SU-DHL-6 (cell line): ENCODE results near the gene LATS1.

ENCODE experiments used
- H2AFZ ChIP-seq: fragments of 200-600 bp; sonication (generic); 2 replicates; pipeline ENCODE4 v1.6.1; 2014; ENCODE audit warnings: low read depth, mild to moderate bottlenecking, moderate library complexity, mixed read lengths, antibody characterized with exemption, low read length; ENCODE audit not compliant: severe bottlenecking
- H3F3A ChIP-seq: fragments of 200-600 bp; shearing (Covaris generic); 2 replicates; pipeline ENCODE4 v1.6.0; 2016; ENCODE audit warnings: antibody characterized with exemption, mild to moderate bottlenecking; ENCODE audit not compliant: insufficient read depth
- H3K27ac ChIP-seq: fragments of 200-600 bp; sonication (generic); 2 replicates; pipeline ENCODE4 v1.5.1; 2016; ENCODE audit warnings: low read depth, mild to moderate bottlenecking, low read length, moderate library complexity, mixed read lengths
- H3K27me3 ChIP-seq: fragments of 200-600 bp; sonication (generic), shearing (Covaris generic); 2 replicates; pipeline ENCODE4 v1.6.0; 2014; ENCODE audit warnings: mild to moderate bottlenecking, low read length
- H3K36me3 ChIP-seq: fragments of 200-600 bp; sonication (generic); 2 replicates; pipeline ENCODE4 v1.6.1; 2014; ENCODE audit warnings: mild to moderate bottlenecking, low read length, mixed read lengths
- H3K4me2 ChIP-seq: fragments of 300-600, 200-600 bp; shearing (Covaris generic), sonication (generic); 2 replicates; pipeline ENCODE4 v1.6.0; 2014; ENCODE audit warnings: low read length, low read depth, mild to moderate bottlenecking; ENCODE audit not compliant: poor library complexity, severe bottlenecking
- H3K4me3 ChIP-seq: fragments of 200-600 bp; sonication (generic); 2 replicates; pipeline ENCODE4 v1.5.1; 2014; ENCODE audit warnings: antibody characterized with exemption, low read length, mild to moderate bottlenecking, mixed read lengths; ENCODE audit not compliant: insufficient read depth, poor library complexity, severe bottlenecking
- H3K79me2 ChIP-seq: fragments of 200-600 bp; sonication (generic); 2 replicates; pipeline ENCODE4 v1.6.1; 2014; ENCODE audit warnings: mild to moderate bottlenecking, low read length, moderate library complexity; ENCODE audit not compliant: insufficient read depth
- H3K9ac ChIP-seq: fragments of 200-600 bp; sonication (generic); 2 replicates; pipeline ENCODE4 v1.7.0; 2014; ENCODE audit warnings: mild to moderate bottlenecking, low read length
- H3K9me2 ChIP-seq: fragments of 200-600 bp; sonication (generic); replicated peaks from 2 replicates; pipeline ENCODE4 v1.6.1; 2014; ENCODE audit warnings: low read length; ENCODE audit not compliant: insufficient read depth
- H3K9me3 ChIP-seq: fragments of 200-600 bp; sonication (generic); 2 replicates; pipeline ENCODE4 v1.6.1; 2014; ENCODE audit warnings: low read length, mixed read lengths; ENCODE audit not compliant: insufficient read depth
- H4K20me1 ChIP-seq: fragments of 200-600 bp; sonication (generic); 2 replicates; pipeline ENCODE4 v1.6.1; 2014; ENCODE audit warnings: low read depth, mild to moderate bottlenecking, antibody characterized with exemption, low read length, moderate library complexity, mixed read lengths
- CTCF ChIP-seq: fragments of 200-600 bp; sonication (generic); IDR thresholded peaks from one replicate; pipeline ENCODE4 v1.5.1; 2017; ENCODE audit warnings: antibody characterized with exemption, mild to moderate bottlenecking, low read length, moderate library complexity; ENCODE audit not compliant: insufficient read depth, poor library complexity, severe bottlenecking
- EZH2phosphoT487 ChIP-seq: fragments of 200-600 bp; sonication (generic), shearing (Covaris generic); conservative IDR thresholded peaks from 2 replicates; pipeline ENCODE4 v1.6.1; 2018; ENCODE audit warnings: mild to moderate bottlenecking, antibody characterized with exemption, low read length, moderate library complexity, mixed read lengths

The LATS1 gene

GRCh38 chr6:149646599-149646998 is 71.3 kb downstream of the LATS1 start:
- Histone ChIP-seq H3K36me3 (no peaks in the 10 kb centered on the region), H3K79me2 (peaks cover 63% of the 10 kb centered on the region), H3K4me2 (peak overlapping the region; percentile 89), H3F3A (peaks cover 10% of the 10 kb centered on the region; the same call in 1 of the 2 replicates), H3K9ac (no peak overlapping the region; the same call in 1 of the 2 replicates), H2AFZ (no peak overlapping the region), H3K4me3 (peak overlapping the region; percentile 6), H3K27ac (no peak overlapping the region), H3K27me3 (no peaks in the 10 kb centered on the region), H3K9me2 (no peaks in the 10 kb centered on the region), H4K20me1 (no peaks in the 10 kb centered on the region), H3K9me3 (no peaks in the 10 kb centered on the region)
- no peak for TF ChIP-seq CTCF

GRCh38 chr6:149642829-149643580 is 74.9 kb downstream of the LATS1 start:
- H3K4me3 ChIP-seq = no peak overlapping the region
- no peak overlapping the region for H3K4me2 ChIP-seq
- H3K9ac ChIP-seq = no peak overlapping the region
- TF ChIP-seq CTCF (no peak), EZH2phosphoT487 (no peak)
- H3K27me3 ChIP-seq = no peaks in the 10 kb centered on the region
- H3K9me2 ChIP-seq = no peaks in the 10 kb centered on the region
- H3F3A ChIP-seq = peaks cover 6% of the 10 kb centered on the region; the same call in 1 of the 2 replicates
- H3K36me3 ChIP-seq = no peaks in the 10 kb centered on the region
- no peaks in the 10 kb centered on the region for H4K20me1 ChIP-seq
- H2AFZ ChIP-seq = no peak overlapping the region
- no peak overlapping the region for H3K27ac ChIP-seq
- H3K79me2 ChIP-seq = peaks cover 76% of the 10 kb centered on the region
- no peaks in the 10 kb centered on the region for H3K9me3 ChIP-seq

GRCh38 chr6:149636124-149636523 is 81.8 kb downstream of the LATS1 start:
- Histone ChIP-seq H3K9ac (no peak overlapping the region), H3K9me3 (no peaks in the 10 kb centered on the region), H3K27ac (no peak overlapping the region), H3K27me3 (no peaks in the 10 kb centered on the region), H3K36me3 (peaks cover 4% of the 10 kb centered on the region; the same call in 1 of the 2 replicates), H4K20me1 (no peaks in the 10 kb centered on the region), H3K79me2 (peaks cover 17% of the 10 kb centered on the region), H3K4me3 (no peak overlapping the region), H3K9me2 (no peaks in the 10 kb centered on the region), H2AFZ (no peak overlapping the region), H3F3A (no peaks in the 10 kb centered on the region), H3K4me2 (no peak overlapping the region)
- TF ChIP-seq EZH2phosphoT487 = no peak
- no peak for TF ChIP-seq CTCF
